Measurements from ENCODE around the gene BMAL1. TPM values are rescaled to one million over a fixed set of nuclear protein-coding genes. Genes with fewer than 3 reads are reported as not detected.

The BMAL1 gene
- total and polyA plus RNA-seq, 2 donors, result 12.2 to 16.4 TPM

DNA sequence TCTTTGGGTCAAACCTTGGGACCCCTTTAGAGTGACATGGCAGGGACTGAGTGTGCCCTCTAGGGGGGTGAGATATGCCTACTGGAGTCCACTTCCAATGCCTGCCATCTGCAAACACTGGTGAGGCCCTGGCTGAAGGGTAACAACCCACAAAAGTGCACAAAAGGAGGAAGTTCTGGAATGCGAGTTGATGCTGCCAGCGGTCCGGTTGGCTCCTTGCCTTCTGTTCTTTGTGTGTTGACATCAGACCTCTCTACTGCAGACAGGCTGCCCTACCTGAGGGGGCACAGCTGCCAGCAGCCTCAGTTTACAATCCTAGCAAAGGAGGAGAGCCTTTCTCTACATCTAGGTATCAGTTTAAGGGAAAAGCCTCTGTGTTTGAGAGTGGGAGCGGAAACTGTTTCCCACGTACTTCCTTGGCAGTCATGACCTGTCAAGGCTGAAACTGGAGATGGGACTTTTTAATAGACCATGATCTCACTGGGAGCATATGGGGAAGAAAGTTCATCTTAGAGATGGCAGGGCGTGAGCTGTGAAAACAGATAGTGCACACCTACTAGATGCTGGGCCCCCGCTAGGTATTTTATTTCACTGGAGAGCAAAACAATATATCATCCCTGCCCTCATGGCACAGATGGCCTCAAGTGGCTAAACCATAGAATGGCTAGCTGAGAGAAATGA is 27.2 kb downstream of the BMAL1 start:
- Histone ChIP-seq H3K4me3 (ENCODE audit: low read depth, low read length) (no peak overlapping the region), H3K4me1 (ENCODE audit: insufficient read depth) (no peaks in the 10 kb centered on the region), H3K36me3 (ENCODE audit: insufficient read depth) (no peaks in the 10 kb centered on the region), H3K27ac (ENCODE audit: low read depth) (no peak overlapping the region)
- no peak for DNase-seq (ENCODE audit: extremely low spot score)
- 88% methylated on average over 7 of the region's 7 CpGs for WGBS

DNA sequence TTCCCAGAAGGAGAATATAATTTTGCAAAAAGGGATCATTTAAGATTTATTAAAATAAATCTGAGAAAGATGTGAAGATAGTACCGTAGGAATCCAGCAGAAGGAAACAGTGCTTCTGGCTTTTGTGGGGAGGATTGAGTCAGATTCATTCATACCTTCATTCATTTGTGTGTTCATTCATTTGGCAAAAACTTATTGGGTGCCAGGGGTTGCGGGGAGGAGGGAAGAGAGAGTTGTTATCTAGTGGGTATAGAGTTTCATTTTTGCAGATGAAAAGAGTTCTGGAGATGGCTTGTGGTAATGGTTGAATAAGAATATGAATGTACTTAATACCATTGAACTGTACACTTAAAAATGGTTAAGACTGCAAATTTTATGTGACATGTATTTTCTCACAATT is 31.1 kb downstream of the BMAL1 start:
- WGBS, result 94% methylated on average over 2 of the region's 2 CpGs
- no peaks in the 10 kb centered on the region for H3K36me3 ChIP-seq (ENCODE audit: insufficient read depth)
- no peak overlapping the region for H3K4me3 ChIP-seq (ENCODE audit: low read depth, low read length)
- H3K27ac ChIP-seq (ENCODE audit: low read depth), result no peak overlapping the region
- DNase-seq (ENCODE audit: extremely low spot score), result no peak
- no peaks in the 10 kb centered on the region for H3K4me1 ChIP-seq (ENCODE audit: insufficient read depth)

DNA sequence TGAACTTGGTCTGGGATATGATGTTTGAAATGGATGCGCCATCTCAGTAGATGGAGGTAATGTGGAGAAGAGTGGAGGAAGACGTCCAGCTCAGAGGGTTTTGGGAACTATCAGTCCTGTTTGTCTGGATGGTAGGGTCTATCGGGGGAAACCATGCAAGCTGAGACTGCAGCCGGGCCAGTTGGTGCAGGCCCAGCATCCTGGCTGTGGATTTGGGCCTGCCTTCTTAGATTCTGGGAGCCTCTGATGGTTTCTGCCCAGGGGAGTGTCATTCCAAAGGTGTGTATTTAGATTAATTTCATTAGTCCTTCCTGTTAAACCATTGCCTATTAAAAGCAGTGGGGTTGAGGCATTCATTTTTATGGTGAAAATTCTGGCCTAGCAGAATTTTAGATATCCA is 31.6 kb downstream of the BMAL1 start:
- WGBS, result 88% methylated on average over 4 of the region's 4 CpGs
- no peaks in the 10 kb centered on the region for H3K36me3 ChIP-seq (ENCODE audit: insufficient read depth)
- H3K4me3 ChIP-seq (ENCODE audit: low read depth, low read length), result no peak overlapping the region
- H3K27ac ChIP-seq (ENCODE audit: low read depth), result no peak overlapping the region
- no peaks in the 10 kb centered on the region for H3K4me1 ChIP-seq (ENCODE audit: insufficient read depth)
- DNase-seq (ENCODE audit: extremely low spot score), result no peak

DNA sequence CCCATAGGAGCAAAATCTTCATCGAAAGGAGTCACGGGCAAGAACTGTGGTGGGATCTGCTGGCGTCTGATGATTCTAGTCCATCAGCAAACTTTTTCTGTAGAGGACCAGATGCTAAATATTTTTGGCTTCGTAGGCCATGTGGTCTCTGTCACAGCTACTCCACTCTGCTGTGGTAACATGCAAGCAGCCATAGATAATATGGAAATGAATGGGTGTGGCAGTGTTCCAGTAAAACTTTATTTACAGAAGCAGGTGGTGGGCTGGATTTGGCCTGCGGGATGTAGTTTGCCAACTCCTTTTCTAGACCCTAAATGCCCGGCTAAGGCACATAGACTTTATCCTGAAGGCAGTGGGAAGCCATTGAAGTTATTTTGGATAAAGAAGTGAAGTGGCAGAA is 32.9 kb downstream of the BMAL1 start:
- Histone ChIP-seq H3K4me3 (ENCODE audit: low read depth, low read length) (no peak overlapping the region), H3K4me1 (ENCODE audit: insufficient read depth) (peaks cover 4% of the 10 kb centered on the region), H3K27ac (ENCODE audit: low read depth) (no peak overlapping the region), H3K36me3 (ENCODE audit: insufficient read depth) (no peaks in the 10 kb centered on the region)
- WGBS, result 82% methylated on average over 6 of the region's 6 CpGs
- no peak for DNase-seq (ENCODE audit: extremely low spot score)

DNA sequence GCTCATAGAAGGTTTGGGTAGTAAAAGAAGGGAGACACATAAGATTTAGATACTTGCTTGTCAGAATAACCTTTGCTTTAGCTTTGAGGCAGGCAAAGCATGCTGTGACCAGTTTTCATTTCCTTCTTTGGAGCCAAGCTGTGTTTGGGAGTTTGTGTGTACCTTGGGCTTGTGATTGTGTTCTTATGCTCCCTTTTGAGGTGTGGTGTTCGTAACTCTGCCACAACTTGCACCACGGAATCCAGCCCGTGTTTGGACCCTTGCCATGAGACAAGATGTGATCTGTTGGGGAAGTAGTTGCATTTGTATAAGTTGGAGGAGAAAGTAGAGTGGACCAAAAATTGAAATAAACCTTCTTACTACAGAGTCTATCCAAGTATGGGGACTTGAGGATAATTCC is 34.0 kb downstream of the BMAL1 start:
- Histone ChIP-seq H3K36me3 (ENCODE audit: insufficient read depth) (no peaks in the 10 kb centered on the region), H3K4me3 (ENCODE audit: low read depth, low read length) (no peak overlapping the region), H3K27ac (ENCODE audit: low read depth) (no peak overlapping the region), H3K4me1 (ENCODE audit: insufficient read depth) (peaks cover 4% of the 10 kb centered on the region)
- DNase-seq (ENCODE audit: extremely low spot score), result peak; percentile 41
- 81% methylated on average over 3 of the region's 3 CpGs for WGBS

DNA sequence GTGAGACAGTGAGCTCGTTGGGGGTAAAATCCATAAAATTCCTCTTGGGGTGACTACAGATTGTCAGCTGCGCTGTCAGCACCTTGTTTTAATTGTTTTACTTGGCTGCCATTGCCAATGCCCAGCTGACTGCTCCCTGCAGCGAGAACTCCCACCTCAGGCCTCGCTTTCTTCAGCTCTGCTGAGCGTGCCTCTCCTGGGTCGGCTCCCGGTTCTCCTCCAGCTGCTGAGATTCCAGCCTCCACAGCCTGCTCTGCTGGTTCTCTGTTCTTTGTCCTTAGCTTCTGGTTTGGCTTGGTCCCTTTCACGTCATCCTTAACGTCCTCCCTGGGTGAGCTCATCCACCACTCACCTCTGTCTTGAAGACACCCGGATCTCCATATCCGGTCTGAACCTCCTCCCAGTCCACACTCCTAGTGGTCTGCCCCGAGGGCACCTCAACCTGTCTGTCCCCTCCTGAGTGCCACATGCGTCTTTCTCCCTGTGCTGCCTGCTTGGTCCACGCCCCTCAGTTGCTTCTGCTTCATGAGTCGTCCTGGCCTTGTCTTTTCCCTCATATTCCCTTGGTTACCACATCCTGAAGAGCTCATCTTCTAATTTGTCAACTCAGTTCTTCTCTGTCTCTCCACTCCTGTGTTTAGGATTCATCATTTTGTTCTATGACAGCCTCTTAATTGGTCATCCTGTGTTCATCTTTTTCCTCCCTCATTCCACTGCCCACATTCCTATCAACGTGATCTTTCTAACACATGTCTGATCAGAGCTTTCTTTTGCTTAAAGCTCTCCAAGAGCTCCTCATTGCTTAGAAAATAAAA is 35.6 kb downstream of the BMAL1 start:
- Histone ChIP-seq H3K36me3 (ENCODE audit: insufficient read depth) (no peaks in the 10 kb centered on the region), H3K4me1 (ENCODE audit: insufficient read depth) (peaks cover 4% of the 10 kb centered on the region), H3K27ac (ENCODE audit: low read depth) (no peak overlapping the region), H3K4me3 (ENCODE audit: low read depth, low read length) (no peak overlapping the region)
- no peak for DNase-seq (ENCODE audit: extremely low spot score)
- 91% methylated on average over 16 of the region's 16 CpGs for WGBS

DNA sequence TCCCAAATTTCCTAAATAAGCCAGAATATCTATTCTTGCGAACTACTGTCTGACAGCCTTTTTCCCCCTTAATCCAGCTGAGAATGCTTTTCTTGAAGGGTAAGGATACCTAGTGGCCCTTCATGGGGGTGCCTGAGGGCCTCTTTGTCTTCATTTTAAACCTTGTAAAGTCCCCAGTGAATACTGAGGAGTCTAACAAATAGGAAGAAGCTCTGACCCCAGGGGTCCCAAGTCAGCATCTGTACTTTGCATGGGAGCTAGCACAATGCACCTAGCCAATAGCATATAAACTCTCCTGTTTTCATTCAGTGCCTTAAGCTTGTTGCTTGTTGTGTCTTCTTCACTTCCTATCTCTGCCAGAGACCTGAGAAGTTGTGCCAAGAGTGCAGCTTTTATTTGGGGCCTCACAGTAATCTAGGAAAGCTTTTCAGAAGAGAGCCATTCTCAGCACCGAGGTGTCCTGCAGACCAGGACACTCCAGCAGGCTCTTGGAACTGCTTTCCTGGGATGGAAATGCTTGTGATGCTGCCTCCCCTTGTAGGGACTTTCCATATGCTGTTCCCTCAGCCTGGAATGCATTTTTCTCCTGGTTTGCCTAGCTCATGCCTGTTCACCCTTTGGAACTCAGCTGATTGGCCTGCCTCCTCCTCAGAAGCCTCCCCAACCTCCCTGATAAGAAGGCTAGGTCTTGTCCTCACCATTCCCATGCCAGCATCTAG is 37.2 kb downstream of the BMAL1 start:
- H3K4me1 ChIP-seq (ENCODE audit: insufficient read depth), result peaks cover 6% of the 10 kb centered on the region
- no peaks in the 10 kb centered on the region for H3K36me3 ChIP-seq (ENCODE audit: insufficient read depth)
- H3K4me3 ChIP-seq (ENCODE audit: low read depth, low read length), result no peak overlapping the region
- WGBS, result 63% methylated on average over 2 of the region's 2 CpGs
- DNase-seq (ENCODE audit: extremely low spot score), result no peak
- no peak overlapping the region for H3K27ac ChIP-seq (ENCODE audit: low read depth)

DNA sequence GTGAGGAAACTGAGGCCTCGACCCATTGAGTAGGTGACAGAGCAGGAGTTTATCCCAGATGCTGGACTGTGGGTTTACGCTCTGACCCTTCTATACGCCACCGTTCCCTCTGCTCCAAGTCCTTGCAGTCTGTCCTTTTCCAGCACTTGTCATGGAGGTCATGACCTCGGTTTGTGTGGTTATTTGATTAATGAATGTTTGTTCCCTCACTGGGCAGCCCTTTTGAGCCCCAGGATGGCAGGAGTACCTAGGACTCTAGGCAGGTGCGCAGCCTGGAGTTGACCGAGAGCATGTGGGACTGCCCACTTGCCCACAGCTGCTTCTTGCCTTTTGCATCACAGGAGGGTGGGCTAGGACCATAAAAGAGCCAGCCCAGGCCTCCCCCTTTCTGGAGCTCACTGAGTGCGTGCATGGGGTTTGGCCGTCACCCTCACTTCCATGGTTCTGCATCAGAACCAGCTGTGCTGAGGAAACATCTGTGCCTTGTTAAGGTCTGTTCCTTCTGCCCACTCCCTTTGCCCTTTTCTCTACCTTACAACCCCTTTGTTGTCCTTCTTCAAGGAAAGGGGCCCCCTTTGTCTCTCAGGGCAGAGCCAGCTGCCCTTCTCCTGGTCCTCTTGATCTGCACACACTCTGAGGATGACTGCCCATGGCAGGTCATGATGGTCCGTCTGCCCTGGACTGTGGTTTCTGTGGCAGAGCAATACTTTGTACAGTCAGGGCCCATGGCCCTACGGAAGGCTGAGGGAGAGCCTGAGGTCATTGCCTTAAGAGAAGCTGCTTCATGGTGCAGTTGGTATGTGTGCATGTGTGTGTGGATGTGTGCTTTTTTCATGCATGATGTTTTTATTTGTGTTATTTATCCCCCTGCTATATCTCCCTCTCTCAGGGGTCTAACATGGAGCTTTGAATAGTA is 38.2 kb downstream of the BMAL1 start:
- H3K36me3 ChIP-seq (ENCODE audit: insufficient read depth), result no peaks in the 10 kb centered on the region
- DNase-seq (ENCODE audit: extremely low spot score), result no peak
- 93% methylated on average over 11 of the region's 11 CpGs for WGBS
- peaks cover 8% of the 10 kb centered on the region for H3K4me1 ChIP-seq (ENCODE audit: insufficient read depth)
- H3K27ac ChIP-seq (ENCODE audit: low read depth), result no peak overlapping the region
- no peak overlapping the region for H3K4me3 ChIP-seq (ENCODE audit: low read depth, low read length)

DNA sequence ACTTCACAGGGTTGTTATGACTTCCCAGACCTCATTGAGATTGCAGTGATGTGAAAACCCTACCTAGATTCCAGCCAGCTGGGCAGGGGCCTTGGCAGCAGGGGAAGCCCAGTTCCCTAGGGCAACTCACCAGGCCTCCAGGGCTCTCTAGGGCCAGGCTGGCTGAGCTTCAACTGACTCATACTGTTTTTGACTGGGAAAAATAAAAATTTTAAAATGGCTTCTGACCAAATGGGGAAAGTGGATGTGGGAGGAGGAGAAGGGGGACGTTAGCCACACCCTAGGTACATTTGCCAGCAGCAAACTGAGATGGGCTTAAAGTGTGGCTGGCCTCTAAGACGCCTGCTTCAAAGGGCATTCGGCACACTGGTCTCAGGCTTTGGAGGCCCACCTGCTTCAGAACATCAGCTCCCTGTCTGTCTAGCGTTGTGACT is 39.0 kb downstream of the BMAL1 start:
- no peak for DNase-seq (ENCODE audit: extremely low spot score)
- 61% methylated on average over 4 of the region's 4 CpGs for WGBS
- H3K4me1 ChIP-seq (ENCODE audit: insufficient read depth), result peaks cover 8% of the 10 kb centered on the region
- no peaks in the 10 kb centered on the region for H3K36me3 ChIP-seq (ENCODE audit: insufficient read depth)
- H3K27ac ChIP-seq (ENCODE audit: low read depth), result no peak overlapping the region
- no peak overlapping the region for H3K4me3 ChIP-seq (ENCODE audit: low read depth, low read length)

DNA sequence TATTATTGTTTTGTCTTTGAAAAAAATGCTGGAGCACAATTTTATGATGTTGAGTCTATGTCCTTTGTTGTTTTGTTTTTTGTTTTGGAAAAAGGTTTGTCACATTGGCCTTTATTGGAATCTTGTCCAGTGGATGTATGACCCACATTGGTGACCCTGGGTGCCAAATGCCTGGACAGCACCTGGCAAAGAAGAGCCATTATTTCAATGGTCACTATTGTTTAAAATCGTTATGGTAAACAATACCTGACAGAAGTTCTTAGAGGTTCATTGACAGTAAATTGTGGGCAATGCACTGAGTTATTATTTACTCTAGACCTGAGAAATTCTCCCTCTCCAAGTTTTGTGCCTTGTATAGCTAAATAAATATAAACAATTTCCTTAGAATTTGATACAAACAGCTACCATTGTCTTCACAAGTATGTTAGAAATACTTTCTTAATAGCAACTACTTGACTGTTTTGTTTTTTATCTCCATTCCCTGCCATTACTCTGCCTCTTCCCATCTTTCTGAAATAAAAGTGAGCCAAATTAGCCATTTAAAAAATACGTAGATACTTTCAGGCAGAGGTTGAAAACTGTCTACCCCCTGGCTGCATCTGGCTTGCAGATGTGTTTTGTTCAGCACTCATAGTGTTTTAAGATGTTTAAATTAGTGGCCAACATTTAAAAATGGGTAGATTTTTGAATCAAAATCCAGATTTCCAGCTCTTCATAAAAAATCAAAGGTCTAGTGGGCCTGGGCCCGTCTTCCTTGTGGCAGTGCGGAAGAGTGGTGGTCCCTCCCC is 39.9 kb downstream of the BMAL1 start:
- peaks cover 8% of the 10 kb centered on the region for H3K4me1 ChIP-seq (ENCODE audit: insufficient read depth)
- WGBS, result 86% methylated on average over 4 of the region's 4 CpGs

DNA sequence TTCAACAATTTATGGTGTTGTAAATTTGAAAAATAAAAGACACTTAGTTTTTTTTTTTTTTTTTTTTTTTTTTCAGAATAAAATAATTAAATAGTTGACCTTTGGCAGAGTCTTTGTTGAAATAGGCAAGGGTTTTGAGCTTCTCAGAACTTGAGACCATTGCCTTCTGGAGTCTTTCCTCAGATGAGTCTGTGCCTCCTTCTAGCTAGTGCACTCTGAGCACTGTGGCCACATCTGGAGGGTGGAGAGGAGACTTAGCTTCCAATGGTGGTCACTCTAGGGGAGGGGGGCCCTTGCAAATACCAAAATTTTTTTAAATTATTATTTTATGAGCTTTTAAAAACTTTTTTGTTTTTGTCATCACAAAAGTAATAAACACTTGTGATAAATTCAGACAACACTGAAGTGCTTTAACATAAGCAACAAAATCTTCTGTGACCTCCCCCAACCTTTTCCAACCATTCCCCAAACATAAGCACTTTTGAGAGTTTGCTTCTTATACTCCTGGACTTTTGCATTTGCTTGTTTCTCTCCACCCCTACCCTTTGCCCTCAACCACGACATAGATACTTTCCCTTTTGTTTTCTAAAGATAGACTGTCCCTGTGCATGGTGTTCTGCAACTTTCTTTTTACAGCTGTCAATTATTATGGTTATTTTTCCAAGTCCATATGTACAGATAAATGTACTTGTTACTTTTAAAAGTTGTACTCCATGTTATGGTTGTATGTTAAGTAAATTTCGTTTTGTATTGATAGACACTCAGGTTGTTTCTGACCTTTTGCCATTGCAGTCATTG is 41.1 kb downstream of the BMAL1 start:
- DNase-seq (ENCODE audit: extremely low spot score), result no peak
- 64% methylated on average over 2 of the region's 2 CpGs for WGBS
- Histone ChIP-seq H3K36me3 (ENCODE audit: insufficient read depth) (no peaks in the 10 kb centered on the region), H3K4me3 (ENCODE audit: low read depth, low read length) (no peak overlapping the region), H3K27ac (ENCODE audit: low read depth) (no peak overlapping the region), H3K4me1 (ENCODE audit: insufficient read depth) (peaks cover 8% of the 10 kb centered on the region)

More for the DNA sequence above, 39.9 kb downstream of the BMAL1 start:
- Histone ChIP-seq H3K4me3 (ENCODE audit: low read depth, low read length) (no peak overlapping the region), H3K36me3 (ENCODE audit: insufficient read depth) (no peaks in the 10 kb centered on the region), H3K27ac (ENCODE audit: low read depth) (no peak overlapping the region)
- DNase-seq (ENCODE audit: extremely low spot score), result no peak

DNA sequence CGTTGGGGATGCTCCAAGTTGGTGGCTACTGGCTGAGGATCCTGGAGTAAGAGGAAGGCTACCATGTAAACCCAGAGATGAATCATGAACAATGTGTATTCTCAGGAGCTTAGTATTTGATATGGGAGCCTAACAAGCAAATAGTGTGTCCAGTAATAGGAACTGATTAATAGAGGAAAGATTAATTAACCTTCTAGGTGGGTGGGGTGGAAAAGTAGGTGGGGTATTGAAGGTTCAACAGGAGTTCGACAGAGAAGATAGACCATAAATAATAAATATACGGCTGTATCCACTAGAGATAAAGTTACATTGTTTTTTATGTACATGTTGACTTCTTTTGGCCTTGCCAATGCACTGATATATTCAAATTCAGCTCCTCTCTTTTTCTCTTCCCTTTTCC is 43.1 kb downstream of the BMAL1 start:
- Histone ChIP-seq H3K36me3 (ENCODE audit: insufficient read depth) (no peaks in the 10 kb centered on the region), H3K27ac (ENCODE audit: low read depth) (no peak overlapping the region), H3K4me1 (ENCODE audit: insufficient read depth) (peaks cover 4% of the 10 kb centered on the region), H3K4me3 (ENCODE audit: low read depth, low read length) (no peak overlapping the region)
- no peak for DNase-seq (ENCODE audit: extremely low spot score)
- WGBS, result 85% methylated on average over 3 of the region's 3 CpGs
